GM10266 (cell line): Measurements from ENCODE around the gene SLC9A1.

Experiments used
- DNase-seq: peaks from one replicate; pipeline ENCODE4 v3.0.0; 2012; ENCODE audit errors: extremely low spot score
- CTCF ChIP-seq: IDR thresholded peaks from 2 replicates; pipeline ENCODE4 v1.5.1; 2012; ENCODE audit warnings: mild to moderate bottlenecking, low read depth; ENCODE audit not compliant: control insufficient read depth, insufficient read depth; ENCODE audit errors: missing control alignments

SLC9A1 gene

GRCh38 chr1:27124405-27124804, 30.5 kb downstream of the SLC9A1 start:
- TF ChIP-seq CTCF = no peak

GRCh38 chr1:27122652-27123051, 32.3 kb downstream of the SLC9A1 start:
- no peak for TF ChIP-seq CTCF
- no peak for DNase-seq

More at GRCh38 chr1:27124405-27124804, 30.5 kb downstream of the SLC9A1 start:
- no peak for DNase-seq

- TF ChIP-seq CTCF = no peak
- DNase-seq = no peak
Measured at GRCh38 chr1:27120854-27121253, 34.1 kb downstream of the SLC9A1 start.

- DNase-seq = no peak
- TF ChIP-seq CTCF = no peak
Measured at GRCh38 chr1:27118440-27118689, 36.6 kb downstream of the SLC9A1 start.

- no peak for DNase-seq
- no peak for TF ChIP-seq CTCF
Measured at GRCh38 chr1:27117733-27118439, 37.0 kb downstream of the SLC9A1 start.

GRCh38 chr1:27116697-27117096, 38.2 kb downstream of the SLC9A1 start:
- no peak for DNase-seq
- no peak for TF ChIP-seq CTCF

- no peak for TF ChIP-seq CTCF
- DNase-seq = no peak
Measured at GRCh38 chr1:27116232-27116631, 38.7 kb downstream of the SLC9A1 start.
